Measurements from ENCODE around the gene SPOPL.

- TF ChIP-seq POLR2AphosphoS5 (IDR thresholded peaks at IDR 0.05; ENCODE audit: low read depth, low read length) (no peak), TAF1 (IDR thresholded peaks at IDR 0.05; ENCODE audit: borderline replicate concordance, low read depth, low read length) (no peak)
Observed at GRCh38 chr2:138493334-138493733, 8.2 kb upstream of the SPOPL start.

Measured in GM12892 (cell line).